ENCODE measurements around the gene ITGB5.

GRCh38 chr3:124817079-124817478 lies 70.1 kb downstream of the ITGB5 start:
- TF ChIP-seq CTCF (IDR thresholded peaks at IDR 0.05; ENCODE audit: insufficient read depth, low read depth, low read length) (no peak), EZH2 (IDR thresholded peaks at IDR 0.05; ENCODE audit: insufficient read depth, low read length) (no peak)
